ENCODE measurements around the gene WFDC8.
A peak's percentile ranks its signal among the peaks of the same experiment; 100 is the strongest.

The WFDC8 gene

DNA sequence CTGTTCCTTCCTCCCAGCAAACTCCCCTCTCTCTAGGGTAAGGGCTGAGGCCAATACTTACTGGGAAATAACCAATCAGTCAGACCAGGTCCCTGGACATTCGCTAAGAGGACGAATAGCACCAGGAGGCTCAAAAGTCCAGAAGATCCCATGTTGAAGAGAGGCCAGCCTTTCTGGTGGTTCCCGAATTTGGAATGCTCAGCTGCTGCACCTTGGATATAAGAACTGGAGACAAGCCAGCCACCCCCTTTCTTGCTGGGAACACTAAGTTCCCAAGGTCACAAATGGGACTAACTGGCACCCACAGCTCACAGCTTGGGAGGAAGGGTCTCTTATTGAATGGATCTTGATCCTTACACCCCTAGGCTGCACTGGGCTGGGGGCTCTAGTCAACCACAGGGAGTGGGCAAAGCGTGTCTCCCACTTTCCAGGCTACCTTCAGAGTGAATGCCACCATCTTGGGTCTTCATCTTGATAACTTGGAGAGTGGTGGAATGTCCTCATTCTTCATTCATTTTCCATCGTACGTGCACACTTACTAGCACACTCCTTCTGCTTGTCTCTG is 31.8 kb downstream of the WFDC8 start, which contains the start of gene EPPIN:
EPPIN (minus strand) TSS at position 196 of the 565 bp plus-strand sequence; CDS start at position 152, 44 bp downstream.
- H3K36me3 ChIP-seq (ENCODE audit: control insufficient read depth in 2 of 2, insufficient read depth in 1 of 2, low read length in 2 of 2) = no peaks in the 10 kb centered on the region
- ChIA-PET CTCF (interaction anchor here (0.6 to 2.8 kb wide), 4 partner anchors 18 to 326 kb away, joined by 3 to 17 read pairs (median 4); no protein-coding TSS in a partner anchor), POLR2A (no interaction called here)
- no peaks in the 10 kb centered on the region for H3K4me1 ChIP-seq (ENCODE audit: control insufficient read depth, insufficient read depth, low read length)
- H3K27ac ChIP-seq (ENCODE audit: extremely low read depth, low read depth, low read length) = no peak within 1 kb of the TSS
- TF ChIP-seq ZNF280D (tag by site-specific recombination; IDR thresholded peaks at IDR 0.05) (no peak), GLIS1 (tag by site-specific recombination; IDR thresholded peaks at IDR 0.05) (no peak), ZNF488 (tag by site-specific recombination; IDR thresholded peaks at IDR 0.05) (no peak), ZNF302 (tag by site-specific recombination; IDR thresholded peaks at IDR 0.05; ENCODE audit: low read depth) (no peak), ZNF785 (tag by site-specific recombination; IDR thresholded peaks at IDR 0.05) (no peak), HOXC10 (CRISPR knock-in tag; IDR thresholded peaks at IDR 0.05) (no peak), ZNF324 (tag by site-specific recombination; IDR thresholded peaks at IDR 0.05) (no peak), EGR2 (tag by site-specific recombination; IDR thresholded peaks at IDR 0.05; ENCODE audit: low read depth) (no peak), KLF8 (tag by site-specific recombination; IDR thresholded peaks at IDR 0.05) (no peak), ZNF223 (tag by site-specific recombination; IDR thresholded peaks at IDR 0.05) (no peak)
- TF ChIP-seq, protein P1, sequence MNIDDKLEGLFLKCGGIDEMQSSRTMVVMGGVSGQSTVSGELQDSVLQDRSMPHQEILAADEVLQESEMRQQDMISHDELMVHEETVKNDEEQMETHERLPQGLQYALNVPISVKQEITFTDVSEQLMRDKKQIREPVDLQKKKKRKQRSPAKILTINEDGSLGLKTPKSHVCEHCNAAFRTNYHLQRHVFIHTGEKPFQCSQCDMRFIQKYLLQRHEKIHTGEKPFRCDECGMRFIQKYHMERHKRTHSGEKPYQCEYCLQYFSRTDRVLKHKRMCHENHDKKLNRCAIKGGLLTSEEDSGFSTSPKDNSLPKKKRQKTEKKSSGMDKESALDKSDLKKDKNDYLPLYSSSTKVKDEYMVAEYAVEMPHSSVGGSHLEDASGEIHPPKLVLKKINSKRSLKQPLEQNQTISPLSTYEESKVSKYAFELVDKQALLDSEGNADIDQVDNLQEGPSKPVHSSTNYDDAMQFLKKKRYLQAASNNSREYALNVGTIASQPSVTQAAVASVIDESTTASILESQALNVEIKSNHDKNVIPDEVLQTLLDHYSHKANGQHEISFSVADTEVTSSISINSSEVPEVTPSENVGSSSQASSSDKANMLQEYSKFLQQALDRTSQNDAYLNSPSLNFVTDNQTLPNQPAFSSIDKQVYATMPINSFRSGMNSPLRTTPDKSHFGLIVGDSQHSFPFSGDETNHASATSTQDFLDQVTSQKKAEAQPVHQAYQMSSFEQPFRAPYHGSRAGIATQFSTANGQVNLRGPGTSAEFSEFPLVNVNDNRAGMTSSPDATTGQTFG (tag by site-specific recombination; IDR thresholded peaks at IDR 0.05; ENCODE audit: borderline replicate concordance) = no peak
- no peak within 1 kb of the TSS for H3K4me3 ChIP-seq (ENCODE audit: low read depth, low read length)
- no peaks in the 10 kb centered on the region for H3K9me3 ChIP-seq (ENCODE audit: control insufficient read depth, insufficient read depth, low read depth, low read length)

GRCh38 chr20:45545754-45546453 is 33.2 kb downstream of the WFDC8 start:
- no peaks in the 10 kb centered on the region for H3K4me1 ChIP-seq (ENCODE audit: control insufficient read depth, insufficient read depth, low read length)
- H3K4me3 ChIP-seq (ENCODE audit: low read depth, low read length) = no peak overlapping the region
- H3K36me3 ChIP-seq (ENCODE audit: control insufficient read depth in 2 of 2, insufficient read depth in 1 of 2, low read length in 2 of 2) = no peaks in the 10 kb centered on the region
- CTCF ChIA-PET = interaction anchor here (0.6 to 1.4 kb wide), 2 partner anchors 49 to 225 kb away, joined by 3 to 19 read pairs; no protein-coding TSS in a partner anchor
- H3K9me3 ChIP-seq (ENCODE audit: control insufficient read depth, insufficient read depth, low read depth, low read length) = no peaks in the 10 kb centered on the region
- TF ChIP-seq CTCF (tag by site-specific recombination; IDR thresholded peaks at IDR 0.05) (peak; percentile 35; the same call in 1 of the 2 replicates), ZNF654 (tag by site-specific recombination; IDR thresholded peaks at IDR 0.05; ENCODE audit: low read depth) (peak; percentile 70), ZNF645 (tag by site-specific recombination; IDR thresholded peaks at IDR 0.05) (no peak), ZBTB17 (tag by site-specific recombination; IDR thresholded peaks at IDR 0.05) (no peak), ZNF335 (tag by site-specific recombination; conservative IDR thresholded peaks at IDR 0.05) (peak; percentile 36; the same call in 1 of the 2 replicates)
- TF ChIP-seq, protein P2, sequence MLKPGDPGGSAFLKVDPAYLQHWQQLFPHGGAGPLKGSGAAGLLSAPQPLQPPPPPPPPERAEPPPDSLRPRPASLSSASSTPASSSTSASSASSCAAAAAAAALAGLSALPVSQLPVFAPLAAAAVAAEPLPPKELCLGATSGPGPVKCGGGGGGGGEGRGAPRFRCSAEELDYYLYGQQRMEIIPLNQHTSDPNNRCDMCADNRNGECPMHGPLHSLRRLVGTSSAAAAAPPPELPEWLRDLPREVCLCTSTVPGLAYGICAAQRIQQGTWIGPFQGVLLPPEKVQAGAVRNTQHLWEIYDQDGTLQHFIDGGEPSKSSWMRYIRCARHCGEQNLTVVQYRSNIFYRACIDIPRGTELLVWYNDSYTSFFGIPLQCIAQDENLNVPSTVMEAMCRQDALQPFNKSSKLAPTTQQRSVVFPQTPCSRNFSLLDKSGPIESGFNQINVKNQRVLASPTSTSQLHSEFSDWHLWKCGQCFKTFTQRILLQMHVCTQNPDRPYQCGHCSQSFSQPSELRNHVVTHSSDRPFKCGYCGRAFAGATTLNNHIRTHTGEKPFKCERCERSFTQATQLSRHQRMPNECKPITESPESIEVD (tag by site-specific recombination; IDR thresholded peaks at IDR 0.05) = no peak
- H3K27ac ChIP-seq (ENCODE audit: extremely low read depth, low read depth, low read length) = no peak overlapping the region
- POLR2A ChIA-PET = no interaction called here
